DOHH2 (cell line): ENCODE results near the gene SGCD.

ENCODE experiments used
- EZH2phosphoT487 ChIP-seq: fragments of 200-600 bp; sonication (generic); IDR thresholded peaks from 2 replicates; pipeline ENCODE4 v1.6.1; 2017; ENCODE audit warnings: borderline replicate concordance, mild to moderate bottlenecking, antibody characterized with exemption, low read length, moderate library complexity, mixed read lengths
- TF ChIP-seq, protein P1 (sequence below): fragments of 200-600 bp; sonication (generic); IDR thresholded peaks from one replicate; pipeline ENCODE4 v1.5.1; 2014; ENCODE audit warnings: antibody characterized with exemption, mild to moderate bottlenecking, low read depth, low read length; ENCODE audit not compliant: poor library complexity, severe bottlenecking

- TF ChIP-seq, protein P1, sequence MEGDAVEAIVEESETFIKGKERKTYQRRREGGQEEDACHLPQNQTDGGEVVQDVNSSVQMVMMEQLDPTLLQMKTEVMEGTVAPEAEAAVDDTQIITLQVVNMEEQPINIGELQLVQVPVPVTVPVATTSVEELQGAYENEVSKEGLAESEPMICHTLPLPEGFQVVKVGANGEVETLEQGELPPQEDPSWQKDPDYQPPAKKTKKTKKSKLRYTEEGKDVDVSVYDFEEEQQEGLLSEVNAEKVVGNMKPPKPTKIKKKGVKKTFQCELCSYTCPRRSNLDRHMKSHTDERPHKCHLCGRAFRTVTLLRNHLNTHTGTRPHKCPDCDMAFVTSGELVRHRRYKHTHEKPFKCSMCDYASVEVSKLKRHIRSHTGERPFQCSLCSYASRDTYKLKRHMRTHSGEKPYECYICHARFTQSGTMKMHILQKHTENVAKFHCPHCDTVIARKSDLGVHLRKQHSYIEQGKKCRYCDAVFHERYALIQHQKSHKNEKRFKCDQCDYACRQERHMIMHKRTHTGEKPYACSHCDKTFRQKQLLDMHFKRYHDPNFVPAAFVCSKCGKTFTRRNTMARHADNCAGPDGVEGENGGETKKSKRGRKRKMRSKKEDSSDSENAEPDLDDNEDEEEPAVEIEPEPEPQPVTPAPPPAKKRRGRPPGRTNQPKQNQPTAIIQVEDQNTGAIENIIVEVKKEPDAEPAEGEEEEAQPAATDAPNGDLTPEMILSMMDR: no peak
- TF ChIP-seq EZH2phosphoT487: no peak
Observed at GRCh38 chr5:156396830-156397081, 69.8 kb downstream of the SGCD start.
